Lung (tissue), 12 donors: Measurements from ENCODE around the gene UNC5B. TPM values are rescaled to one million over a fixed set of nuclear protein-coding genes. Genes with fewer than 3 reads are reported as not detected.

ENCODE experiments used
- ATAC-seq: fragments of 200-7000 bp; cut with Tn5 transposase; one replicate; pipeline ENCODE4 v1.9.1; 2020; ENCODE audit warnings: moderate number of reproducible peaks; ENCODE audit not compliant: insufficient read depth, low FRiP score
- DNase-seq, 3 donors: peaks; one replicate each; pipeline ENCODE4 v3.0.0-alpha.2; 2013 to 2017
- H3K27ac ChIP-seq, 2 donors: one replicate each; pipeline ENCODE4 v1.5.1; 2013; ENCODE audit warnings: mild to moderate bottlenecking in 2 of 2, moderate library complexity in 2 of 2, control low read depth in 1 of 2, inconsistent platforms in 1 of 2, low read depth in 1 of 2, low read length in 1 of 2
- H3K27me3 ChIP-seq, 3 donors: one replicate each; pipeline ENCODE4 v1.5.1; 2013; ENCODE audit warnings: low read length in 2 of 3; ENCODE audit not compliant: control insufficient read depth in 3 of 3, insufficient read depth in 3 of 3
- H3K36me3 ChIP-seq, 4 donors: one replicate each; pipeline ENCODE4 v1.5.1; 2013; ENCODE audit warnings: low read length in 4 of 4, mild to moderate bottlenecking in 1 of 4, moderate library complexity in 1 of 4; ENCODE audit not compliant: control insufficient read depth in 4 of 4, insufficient read depth in 4 of 4
- H3K4me1 ChIP-seq, 5 donors: one replicate each; pipeline ENCODE4 v1.5.1; 2013; ENCODE audit warnings: low read length in 5 of 5, mild to moderate bottlenecking in 2 of 5, moderate library complexity in 1 of 5; ENCODE audit not compliant: control insufficient read depth in 5 of 5, insufficient read depth in 5 of 5
- H3K4me3 ChIP-seq: one replicate; pipeline ENCODE4 v1.5.1; 2013; ENCODE audit warnings: mild to moderate bottlenecking, control low read depth, moderate library complexity
- H3K9ac ChIP-seq, 2 donors: one replicate each; pipeline ENCODE4 v1.5.1; 2013; ENCODE audit warnings: low read length in 2 of 2, control low read depth in 1 of 2; ENCODE audit not compliant: insufficient read depth in 1 of 2
- H3K9me3 ChIP-seq, 4 donors: one replicate each; pipeline ENCODE4 v1.5.1; 2013; ENCODE audit warnings: low read length in 3 of 4, mild to moderate bottlenecking in 1 of 4, moderate library complexity in 1 of 4; ENCODE audit not compliant: control insufficient read depth in 4 of 4, insufficient read depth in 3 of 4
- CTCF ChIP-seq: IDR thresholded peaks from 2 replicates; pipeline ENCODE4 v1.5.1; 2012; ENCODE audit warnings: mild to moderate bottlenecking; ENCODE audit errors: control extremely low read depth, extremely low read depth
- WGBS, 2 donors: extraction: QIAGEN DNeasy Blood & Tissue Kit; methylation state at CpG; one replicate each; pipeline ENCODE4 v1.1.7; 2013; 5-methylcytosine and 5-hydroxymethylcytosine counted together
- polyA plus RNA-seq, 2 donors: library from polyadenylated mRNA; stranded (reverse); fragments of 200-250 nt; gene quantifications; one replicate each; pipeline ENCODE4 v1.2.1, GENCODE V29; 2013
- total RNA-seq, 2 donors: library from RNA; depleted of rRNA in 1 of 2; stranded (reverse); fragments of >200 nt in 1 of 2; gene quantifications; one replicate each; pipeline ENCODE4 v1.2.1, GENCODE V29; 2014 to 2021
- donor health status: control.
- donor health status: control.
- donor health status: Bipolar disorder and iron deficiency.
- donor health status: healthy.
- donor health status: DM: yes; HTN: yes; CAD: no.

Gene UNC5B
- total and polyA plus RNA-seq, 4 donors = 4.4 to 23.8 (median 8.3) TPM

DNA sequence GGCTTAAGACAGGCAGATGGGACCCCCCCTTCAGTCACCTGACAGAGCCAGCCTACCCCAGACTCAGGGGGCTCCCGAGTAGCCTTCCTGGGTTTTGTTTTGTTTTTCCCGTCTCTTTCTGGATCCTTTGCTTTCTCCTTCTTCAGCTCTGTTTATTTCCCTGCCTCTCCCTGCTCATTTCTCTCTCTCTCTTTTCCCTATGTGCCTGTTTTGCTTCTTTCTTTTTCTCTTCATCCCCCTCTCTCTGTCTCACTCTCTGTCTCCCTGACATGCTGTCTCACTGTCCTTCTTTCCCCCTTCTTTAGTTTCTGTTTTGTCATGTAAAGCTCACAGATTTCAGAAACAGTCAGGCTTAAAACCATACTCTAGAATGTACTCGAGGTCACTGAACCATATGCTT, 68.5 kb downstream of the UNC5B start:
- H3K9me3 ChIP-seq = no peaks in the 10 kb centered on the region
- H3K27me3 ChIP-seq = no peaks in the 10 kb centered on the region
- DNase-seq = no peak
- TF ChIP-seq CTCF = no peak
- no peak overlapping the region for H3K4me3 ChIP-seq
- no peak overlapping the region for H3K27ac ChIP-seq
- H3K9ac ChIP-seq = no peak overlapping the region
- ATAC-seq = no peak
- peaks cover 0 to 13% (median 5%) of the 10 kb centered on the region in 5 donors for H3K4me1 ChIP-seq
- WGBS, 2 donors = 44 to 49% methylated on average over 3 of the region's 3 CpGs
- peaks cover 0 to 21% (median 8%) of the 10 kb centered on the region in 4 donors for H3K36me3 ChIP-seq

GRCh38 chr10:71281646-71282322, 69.4 kb downstream of the UNC5B start:
- TF ChIP-seq CTCF = no peak
- no peak overlapping the region for H3K9ac ChIP-seq
- peaks cover 0 to 13% (median 5%) of the 10 kb centered on the region in 5 donors for H3K4me1 ChIP-seq
- no peak overlapping the region for H3K27ac ChIP-seq
- DNase-seq = no peak
- no peak overlapping the region for H3K4me3 ChIP-seq
- ATAC-seq = no peak
- H3K27me3 ChIP-seq = no peaks in the 10 kb centered on the region
- 82 to 84% methylated on average over 8 of the region's 8 CpGs for WGBS, 2 donors
- no peaks in the 10 kb centered on the region for H3K9me3 ChIP-seq
- H3K36me3 ChIP-seq = peaks cover 0 to 22% (median 12%) of the 10 kb centered on the region in 4 donors

- DNase-seq (no peak), ATAC-seq (no peak)
- Histone ChIP-seq H3K27ac (no peak overlapping the region), H3K4me1 (peaks cover 0 to 13% (median 5%) of the 10 kb centered on the region in 5 donors), H3K36me3 (peaks cover 0 to 24% (median 12%) of the 10 kb centered on the region in 4 donors), H3K9me3 (no peaks in the 10 kb centered on the region), H3K9ac (no peak overlapping the region), H3K27me3 (no peaks in the 10 kb centered on the region), H3K4me3 (no peak overlapping the region)
- no peak for TF ChIP-seq CTCF
- WGBS, 2 donors = 92 to 97% methylated on average over 2 of the region's 2 CpGs
These were observed 69.9 kb downstream of the UNC5B start for GRCh38 chr10:71282323-71282680.

DNA sequence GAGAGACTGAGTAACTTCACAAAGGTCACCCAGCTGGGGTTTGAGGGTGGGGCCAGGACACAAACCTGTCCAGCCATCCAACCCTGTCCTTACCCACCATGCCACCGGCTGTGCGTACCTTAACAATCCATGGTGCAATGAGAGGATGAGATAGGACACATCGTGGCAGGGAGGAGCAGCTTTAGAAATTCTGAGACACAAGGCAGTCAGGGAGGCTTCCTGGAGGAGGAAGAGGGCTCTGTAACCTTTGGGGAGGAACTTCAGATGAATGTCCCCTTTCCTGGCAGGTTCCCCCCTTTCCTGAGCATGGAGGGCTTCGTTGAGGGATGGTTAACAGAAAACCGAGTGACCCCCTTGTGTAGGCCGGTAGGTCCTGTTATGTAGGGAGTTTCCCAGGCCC, 71.0 kb downstream of the UNC5B start:
- no peak for TF ChIP-seq CTCF
- ATAC-seq (no peak), DNase-seq (no peak)
- no peak overlapping the region for H3K27ac ChIP-seq
- peaks cover 0 to 13% (median 5%) of the 10 kb centered on the region in 5 donors for H3K4me1 ChIP-seq
- peaks cover 0 to 28% (median 17%) of the 10 kb centered on the region in 4 donors for H3K36me3 ChIP-seq
- no peak overlapping the region for H3K4me3 ChIP-seq
- 87 to 93% methylated on average over 6 of the region's 6 CpGs for whole genome bisulfite sequencing, 2 donors
- no peak overlapping the region for H3K9ac ChIP-seq
- no peaks in the 10 kb centered on the region for H3K27me3 ChIP-seq
- no peaks in the 10 kb centered on the region for H3K9me3 ChIP-seq
